ENCODE data around the gene BRSK2. TPM values are rescaled to one million over a fixed set of nuclear protein-coding genes. Genes with fewer than 3 reads are reported as not detected.
A peak's percentile ranks its signal among the peaks of the same experiment; 100 is the strongest.

BRSK2 gene
- total and polyA plus RNA-seq, 9 of the 15 experiments (the other 6 are each of a cell fraction or from before 2014, with no cell fraction given) = 0.06 to 0.52 (median 0.18) TPM; not detected in 5

GRCh38 chr11:1412377-1413095 lies 22.8 kb downstream of the BRSK2 start:
- DNase-seq (ENCODE audit: extremely low read depth in 1 of 4, low spot score in 3 of 4) (peak in 2 of 4 experiments; percentile 33 to 46), FAIRE-seq (no peak), ATAC-seq (peak; percentile 82)
- ChIA-PET CTCF (ENCODE audit: low intra/inter-chr PET ratio) (no interaction called here), POLR2A (interaction anchor here (0.6 to 0.7 kb wide), 2 partner anchors 54 to 223 kb away, joined by 3 to 4 read pairs; no protein-coding TSS in a partner anchor)
- Histone ChIP-seq H3K9ac (ENCODE audit: insufficient read depth in 1 of 2, low read depth in 2 of 2, low read length in 2 of 2) (no peak overlapping the region), H4K20me1 (replicated peaks; ENCODE audit: control insufficient read depth, insufficient read depth, low read length) (no peaks in the 10 kb centered on the region), H3K27me3 (ENCODE audit: control insufficient read depth in 2 of 2, insufficient read depth in 2 of 2, low read length in 2 of 2) (no peaks in the 10 kb centered on the region; a peak in 1 of 5 replicates), H3K4me1 (replicated peaks in 1 of 2; ENCODE audit: control insufficient read depth in 2 of 2, insufficient read depth in 2 of 2, low read length in 2 of 2) (peaks cover 0 to 19% of the 10 kb centered on the region in 2 experiments; a peak in 2 of 5 replicates), H2AFZ (ENCODE audit: low read depth, low read length) (no peak overlapping the region), H3K79me2 (ENCODE audit: control insufficient read depth, insufficient read depth, low read length) (no peaks in the 10 kb centered on the region), H3K27ac (ENCODE audit: extremely low read depth, low read depth, low read length) (no peak overlapping the region), H3K9me1 (ENCODE audit: control insufficient read depth, insufficient read depth, low read length) (no peaks in the 10 kb centered on the region), H3K4me3 (no peak overlapping the region), H3K4me2 (ENCODE audit: insufficient read depth, low read length) (no peak overlapping the region), H3K36me3 (ENCODE audit: control insufficient read depth, insufficient read depth, low read length) (no peaks in the 10 kb centered on the region), H3K9me3 (replicated peaks; ENCODE audit: control insufficient read depth, insufficient read depth, low read depth, low read length) (peaks cover 6% of the 10 kb centered on the region)
- WGBS (ENCODE audit: insufficient coverage, low coverage, missing lambda C conversion rate) = 23% methylated on average over 16 of the region's 36 CpGs
- intact Hi-C loops (cut with micrococcal nuclease) (no loop called here), in situ Hi-C loops (cut with MboI) (no loop called here)
- TF ChIP-seq SP1 (CRISPR knock-in tag; IDR thresholded peaks at IDR 0.05) (0 out of 2 replicates have a peak, but pooled peaks have one; percentile 34), ATF7 (IDR thresholded peaks at IDR 0.05) (no peak)
- BruUV-seq (replicated peaks) = no TSS peak

- CTCF ChIA-PET (ENCODE audit: low intra/inter-chr PET ratio) = no interaction called here
- POLR2A ChIA-PET = no interaction called here
- Histone ChIP-seq H3K4me1 (replicated peaks in 1 of 2; ENCODE audit: control insufficient read depth in 2 of 2, insufficient read depth in 2 of 2, low read length in 2 of 2) (peaks cover 0 to 19% of the 10 kb centered on the region in 2 experiments; a peak in 2 of 5 replicates), H3K27me3 (ENCODE audit: control insufficient read depth in 2 of 2, insufficient read depth in 2 of 2, low read length in 2 of 2) (no peaks in the 10 kb centered on the region), H3K4me2 (ENCODE audit: insufficient read depth, low read length) (no peak overlapping the region), H3K9me3 (replicated peaks; ENCODE audit: control insufficient read depth, insufficient read depth, low read depth, low read length) (peaks cover 9% of the 10 kb centered on the region), H3K36me3 (ENCODE audit: control insufficient read depth, insufficient read depth, low read length) (no peaks in the 10 kb centered on the region), H3K9ac (ENCODE audit: insufficient read depth in 1 of 2, low read depth in 2 of 2, low read length in 2 of 2) (no peak overlapping the region), H2AFZ (ENCODE audit: low read depth, low read length) (no peak overlapping the region), H3K9me1 (ENCODE audit: control insufficient read depth, insufficient read depth, low read length) (no peaks in the 10 kb centered on the region), H4K20me1 (replicated peaks; ENCODE audit: control insufficient read depth, insufficient read depth, low read length) (no peaks in the 10 kb centered on the region), H3K4me3 (no peak overlapping the region), H3K27ac (ENCODE audit: extremely low read depth, low read depth, low read length) (no peak overlapping the region), H3K79me2 (ENCODE audit: control insufficient read depth, insufficient read depth, low read length) (no peaks in the 10 kb centered on the region)
- intact Hi-C loops (cut with micrococcal nuclease) (no loop called here), in situ Hi-C loops (cut with MboI) (no loop called here)
- 22% methylated on average over 22 of the region's 22 CpGs for WGBS (ENCODE audit: insufficient coverage, low coverage, missing lambda C conversion rate)
- BruUV-seq (replicated peaks) = no TSS peak
- ATAC-seq (no peak), DNase-seq (ENCODE audit: extremely low read depth in 1 of 4, low spot score in 3 of 4) (no peak), FAIRE-seq (no peak)
- TF ChIP-seq CTCFL (IDR thresholded peaks at IDR 0.05; ENCODE audit: borderline replicate concordance, insufficient read depth, low read depth, low read length, poor library complexity, severe bottlenecking) = no peak
- no peak for TF ChIP-seq ZNF511 (CRISPR knock-in tag; IDR thresholded peaks at IDR 0.05)
- no peak for TF ChIP-seq ZNF707 (CRISPR knock-in tag; conservative IDR thresholded peaks at IDR 0.05)
- TF ChIP-seq TAF7 (tag; IDR thresholded peaks at IDR 0.05) = no peak
Measured at GRCh38 chr11:1414650-1415049, 24.9 kb downstream of the BRSK2 start.

All from K562 (cell line).